DMS153 treated with DMSO at 0.1 percent for 48 hours (cell line): ENCODE measurements around the gene CMSS1.
A peak's percentile ranks its signal among the peaks of the same experiment; 100 is the strongest.

Experiments used
- DNase-seq: peaks from one replicate; lab custom pipeline; 2025; ENCODE audit not compliant: unreplicated experiment; lab: John Stamatoyannopoulos, UW

Gene CMSS1

DNA sequence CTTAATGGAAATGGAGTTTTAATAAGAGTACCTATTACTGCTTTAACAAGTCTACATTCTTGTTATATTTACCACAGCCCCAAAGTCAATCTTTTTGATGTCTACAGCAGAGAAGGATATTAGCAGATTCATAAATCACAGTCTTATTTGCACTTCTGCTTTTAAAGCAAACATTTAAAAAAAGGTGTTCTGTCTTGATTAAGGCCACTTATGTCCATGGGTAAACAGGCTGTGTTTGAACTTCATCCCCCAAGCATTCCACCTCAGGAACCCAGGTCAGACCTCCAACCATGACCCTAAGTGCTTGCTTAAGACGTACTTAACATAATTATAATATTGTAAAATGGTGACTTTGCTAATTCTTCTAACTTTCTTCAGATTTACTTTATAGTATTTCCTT, 113.4 kb downstream of the CMSS1 start:
- DNase-seq = no peak

DNA sequence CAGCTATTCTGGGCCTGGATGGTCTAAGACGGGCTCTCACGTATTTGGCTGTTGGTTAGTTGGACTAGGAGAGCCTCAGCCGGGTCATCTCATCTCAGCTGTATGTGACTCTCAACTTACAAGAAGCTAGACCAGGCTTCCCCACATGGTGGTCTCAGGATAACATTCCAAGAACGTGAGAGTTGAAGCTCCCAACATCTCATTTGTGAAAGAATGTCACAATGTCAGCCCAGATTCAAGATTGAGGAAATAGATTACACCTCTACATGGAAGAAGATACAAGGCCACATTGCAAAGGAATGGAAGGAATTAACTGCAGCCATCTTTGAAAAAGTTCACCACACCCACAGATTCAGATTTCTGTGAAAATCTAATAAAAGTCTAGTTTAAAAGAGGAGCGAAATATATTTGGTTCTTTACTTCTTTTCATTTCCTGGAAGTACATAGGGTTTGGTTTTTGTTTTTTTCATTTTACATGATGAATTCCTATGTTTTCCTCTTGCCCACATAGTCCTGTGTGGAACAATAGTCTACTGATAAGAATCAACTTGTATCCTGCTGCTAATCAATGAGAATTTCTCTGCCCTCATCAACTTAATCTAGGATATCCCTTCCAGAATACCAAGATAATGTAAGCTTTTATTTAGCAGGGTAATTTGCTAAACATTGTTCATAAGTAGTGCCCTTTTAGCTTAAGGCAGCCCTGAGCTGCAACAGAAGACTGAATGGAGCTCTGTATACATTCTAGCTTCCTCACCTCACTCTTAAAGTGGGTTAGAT, 116.5 kb downstream of the CMSS1 start:
- DNase-seq = no peak

DNA sequence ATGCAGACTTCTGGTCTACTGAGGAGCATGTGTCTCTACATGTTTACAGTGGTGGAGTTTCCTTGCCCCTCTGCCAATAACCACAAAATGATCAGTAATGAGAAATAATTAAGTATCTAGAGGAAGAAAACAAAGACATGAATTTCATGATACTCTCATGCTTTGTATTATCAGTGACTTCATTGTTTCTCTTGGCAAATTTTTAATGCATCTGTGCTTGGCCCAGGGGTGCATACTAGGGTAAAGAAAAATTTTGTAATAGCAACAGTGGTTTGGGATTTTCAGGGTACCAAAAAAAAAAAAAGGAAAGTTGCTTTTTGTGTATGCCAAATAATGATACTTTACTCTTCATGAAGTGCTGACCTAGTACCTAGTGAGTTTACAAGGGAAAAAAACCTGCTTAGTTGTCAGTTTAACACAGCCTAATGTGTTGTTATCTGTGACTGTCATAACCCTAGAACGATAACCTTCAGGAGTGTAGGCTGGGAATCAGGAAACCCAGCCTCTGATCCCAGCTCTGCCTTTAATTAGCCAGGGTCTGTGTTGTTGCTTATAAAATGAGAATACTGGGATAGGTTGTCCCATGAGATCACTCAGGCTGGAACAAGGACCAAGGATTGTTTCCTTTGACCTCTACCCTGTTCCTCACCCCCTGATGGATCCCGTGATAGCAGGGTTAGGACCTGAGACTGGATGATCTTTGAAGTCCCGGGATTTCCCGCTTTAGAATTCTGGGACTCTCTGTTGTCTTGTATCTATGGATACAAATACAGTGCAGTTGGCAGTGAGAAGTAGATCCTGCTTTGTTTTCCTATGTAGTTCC, 117.5 kb downstream of the CMSS1 start:
- no peak for DNase-seq

DNA sequence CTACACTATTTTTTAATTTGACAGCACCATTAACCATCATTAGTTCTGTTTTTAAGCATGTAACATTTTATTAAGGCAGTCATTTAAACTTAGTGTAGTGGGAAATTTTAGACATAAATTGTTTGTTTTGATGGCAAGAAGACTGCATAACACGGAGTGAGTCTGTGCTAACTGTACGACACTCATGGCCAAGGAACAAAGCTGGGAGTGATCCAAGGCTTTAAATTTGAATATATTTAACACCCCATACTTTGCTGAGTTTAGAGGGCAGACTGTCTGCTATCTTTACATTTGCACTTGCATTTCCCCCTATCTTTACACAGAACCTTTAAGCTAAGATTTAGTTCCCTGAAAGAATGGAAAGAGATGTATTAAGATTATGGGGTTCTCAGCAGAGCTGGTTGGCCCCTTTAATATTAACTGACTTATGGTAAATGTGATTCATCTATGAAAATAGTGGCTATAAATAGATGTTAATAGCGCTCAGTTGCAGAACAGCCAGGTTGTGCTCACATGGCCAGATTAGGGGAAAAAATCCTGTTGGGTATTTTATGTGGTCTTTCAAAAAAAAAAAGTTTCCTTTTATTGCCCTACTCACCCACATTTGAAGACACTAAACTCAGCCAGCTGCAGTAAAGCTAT, 120.7 kb downstream of the CMSS1 start:
- DNase-seq = no peak

DNA sequence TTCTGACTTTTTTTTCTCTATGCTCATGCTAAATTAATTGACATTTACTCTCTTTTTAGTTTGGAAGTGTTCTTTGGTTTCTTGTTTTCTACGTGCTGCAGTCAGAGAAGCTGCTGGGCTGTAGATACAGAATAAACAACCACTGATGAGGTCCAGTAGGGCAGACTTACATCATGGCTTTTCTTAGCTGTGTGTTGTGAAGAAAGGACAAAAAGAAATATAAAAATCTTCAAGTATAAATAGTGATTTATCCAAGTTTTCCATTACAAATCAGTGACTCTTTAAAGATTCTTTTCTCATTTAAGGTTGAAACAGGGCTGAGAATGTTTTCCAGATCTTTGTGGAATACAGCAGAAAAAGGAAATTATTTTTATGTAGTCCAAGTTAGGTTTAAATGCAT, 122.2 kb downstream of the CMSS1 start:
- DNase-seq = no peak

DNA sequence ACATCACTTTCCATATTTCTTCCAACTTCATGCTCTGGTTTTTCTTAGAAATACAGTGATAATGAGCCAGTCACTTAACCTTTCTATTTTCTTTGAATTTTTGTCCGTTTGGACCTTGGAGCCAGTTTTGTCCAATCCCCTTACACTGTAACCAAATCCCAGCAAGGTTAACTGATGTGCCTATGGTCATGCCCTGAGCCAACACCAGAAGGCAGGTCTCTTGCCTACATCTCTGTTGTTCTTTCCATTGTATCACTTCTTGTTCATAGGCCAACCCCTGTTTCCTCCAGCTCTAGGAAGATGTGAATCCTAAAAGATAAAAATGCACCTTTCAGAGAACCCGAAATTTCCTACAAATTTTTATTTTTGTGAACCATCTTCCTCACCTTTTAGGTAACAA, 122.7 kb downstream of the CMSS1 start:
- DNase-seq = no peak

DNA sequence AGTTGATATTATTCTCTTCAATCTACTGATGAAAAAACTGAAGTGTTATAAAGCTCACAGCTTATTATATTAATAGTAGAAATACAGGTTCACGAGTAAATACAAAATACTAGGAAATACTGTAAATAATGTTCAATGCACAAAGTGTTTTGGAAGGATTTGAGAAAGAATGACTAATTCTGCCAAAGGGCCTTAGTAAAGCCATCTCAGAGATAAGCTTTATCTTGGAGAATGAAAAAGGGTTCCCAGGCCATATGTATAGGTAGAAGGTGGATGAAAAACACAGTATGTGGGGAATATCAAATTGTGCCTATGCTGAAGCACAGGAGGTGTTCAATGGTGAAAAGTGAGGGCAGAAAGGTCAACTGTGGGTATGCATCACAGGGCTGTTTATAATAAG, 123.5 kb downstream of the CMSS1 start:
- no peak for DNase-seq

DNA sequence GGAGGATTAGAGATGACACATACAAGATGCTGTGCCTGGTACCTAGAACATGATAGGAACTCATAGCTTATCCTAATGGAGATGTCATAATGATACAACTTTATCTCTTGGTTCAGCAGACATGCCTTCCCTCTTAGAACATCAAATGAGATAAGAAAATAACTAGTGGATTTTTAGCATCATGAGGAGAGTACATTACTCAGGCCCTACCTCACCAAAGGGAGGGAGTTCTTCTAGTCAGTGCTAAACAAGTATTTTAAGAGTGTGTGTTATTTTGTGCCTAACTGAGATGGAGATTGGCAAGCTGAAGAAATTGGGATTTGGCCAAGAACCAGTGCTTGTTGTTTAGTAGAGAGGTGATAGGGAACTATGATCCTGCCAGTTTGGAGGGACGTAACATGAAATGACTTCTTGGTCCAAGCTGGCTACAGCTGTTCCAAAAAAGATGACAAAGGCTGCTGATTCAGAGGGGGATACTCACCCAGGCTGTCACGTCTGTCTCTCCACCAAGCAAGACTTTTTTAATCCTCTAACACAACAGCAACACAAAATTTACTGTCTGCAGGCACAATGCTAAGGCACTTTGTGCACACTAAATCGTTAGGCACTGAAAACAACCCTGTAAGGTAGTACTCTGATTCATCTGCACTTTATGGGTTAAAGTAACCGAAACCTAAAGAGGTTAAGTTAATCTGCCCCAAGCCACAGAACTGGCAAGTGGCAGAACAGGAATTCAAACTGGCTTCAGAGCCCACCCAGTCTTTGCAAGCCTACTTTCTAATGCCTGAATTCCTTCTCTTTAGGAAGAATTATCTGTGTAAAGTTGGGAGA, 126.5 kb downstream of the CMSS1 start:
- DNase-seq = no peak

DNA sequence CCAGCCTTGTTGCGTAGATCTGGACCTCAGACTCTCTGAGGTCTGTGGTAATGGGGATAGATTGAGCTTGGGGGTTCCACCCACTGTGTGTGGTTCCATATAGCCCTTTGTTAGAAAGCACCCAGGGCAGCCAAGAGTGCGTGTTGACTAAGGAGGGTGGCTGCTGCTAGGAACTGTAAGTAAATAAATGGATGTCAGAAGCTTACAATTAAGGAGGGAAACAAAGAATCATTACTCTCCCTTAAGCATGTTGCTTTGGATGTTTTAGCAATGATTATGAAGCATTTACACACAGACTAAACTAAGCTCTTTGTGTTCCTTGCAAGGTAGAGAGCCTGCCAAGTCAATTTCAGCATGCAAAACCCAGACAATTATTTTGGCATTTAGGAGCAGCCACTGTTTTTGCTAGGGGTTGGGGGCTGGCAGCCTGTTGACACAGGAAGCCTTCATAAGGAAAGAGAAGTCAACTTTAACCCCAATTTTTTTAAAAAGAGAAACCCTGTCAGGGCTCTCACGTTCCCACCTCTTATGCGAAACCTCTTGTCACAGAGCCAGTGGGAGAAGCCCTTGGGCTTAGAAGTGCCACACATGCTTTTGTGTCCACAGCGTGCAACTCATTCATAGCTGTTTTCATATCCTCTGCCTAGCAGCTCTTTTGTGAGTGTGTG, 127.8 kb downstream of the CMSS1 start:
- peak; percentile 30 for DNase-seq

DNA sequence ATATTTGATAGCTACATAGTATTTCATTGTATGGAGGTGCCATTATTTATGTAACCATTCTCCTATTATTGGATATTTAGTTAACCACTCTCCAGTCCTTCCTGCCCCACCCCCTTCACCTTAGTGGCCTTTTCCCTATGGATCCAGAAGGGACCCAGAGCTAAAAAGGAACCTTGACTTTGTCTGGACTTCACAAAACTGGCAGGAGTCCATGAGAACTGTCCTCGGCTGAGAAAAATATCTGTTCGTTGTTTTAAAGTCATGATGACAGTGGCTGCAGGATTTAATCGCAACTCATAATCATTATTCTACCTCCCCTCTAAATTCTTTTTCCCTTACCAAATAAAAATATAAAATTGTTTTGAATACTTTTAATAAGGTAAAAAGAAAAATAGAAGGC, 129.7 kb downstream of the CMSS1 start:
- DNase-seq = no peak

DNA sequence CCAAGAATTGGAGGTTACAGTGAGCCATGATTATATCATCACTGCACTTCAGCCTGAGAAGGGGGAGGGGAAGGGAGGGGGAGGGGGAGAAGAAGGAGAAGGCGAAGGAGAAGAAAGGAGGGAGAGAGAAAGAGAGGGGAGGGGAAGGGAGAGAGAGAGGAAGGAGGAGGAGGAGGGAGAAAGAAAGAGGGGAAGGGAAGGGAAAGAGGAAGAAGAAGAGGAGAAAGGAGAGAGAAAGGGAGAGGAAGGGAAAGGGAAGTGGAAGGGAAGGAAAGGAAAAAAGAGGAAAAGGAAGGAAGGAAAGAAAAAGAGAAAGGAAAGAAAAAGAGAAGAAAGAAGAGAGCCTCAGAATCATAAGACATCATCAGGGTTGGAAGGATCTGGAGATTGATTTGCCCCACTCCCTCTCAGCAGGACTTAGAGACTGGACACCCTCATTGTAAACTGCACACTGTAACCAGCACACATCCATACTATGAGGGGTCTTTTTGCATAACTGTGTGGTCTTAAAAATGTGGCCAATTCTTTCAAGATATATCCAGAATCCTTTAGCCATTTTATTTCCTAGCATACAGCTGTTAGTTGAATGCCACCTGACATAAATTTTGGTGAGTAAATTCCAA, 130.9 kb downstream of the CMSS1 start:
- no peak for DNase-seq

DNA sequence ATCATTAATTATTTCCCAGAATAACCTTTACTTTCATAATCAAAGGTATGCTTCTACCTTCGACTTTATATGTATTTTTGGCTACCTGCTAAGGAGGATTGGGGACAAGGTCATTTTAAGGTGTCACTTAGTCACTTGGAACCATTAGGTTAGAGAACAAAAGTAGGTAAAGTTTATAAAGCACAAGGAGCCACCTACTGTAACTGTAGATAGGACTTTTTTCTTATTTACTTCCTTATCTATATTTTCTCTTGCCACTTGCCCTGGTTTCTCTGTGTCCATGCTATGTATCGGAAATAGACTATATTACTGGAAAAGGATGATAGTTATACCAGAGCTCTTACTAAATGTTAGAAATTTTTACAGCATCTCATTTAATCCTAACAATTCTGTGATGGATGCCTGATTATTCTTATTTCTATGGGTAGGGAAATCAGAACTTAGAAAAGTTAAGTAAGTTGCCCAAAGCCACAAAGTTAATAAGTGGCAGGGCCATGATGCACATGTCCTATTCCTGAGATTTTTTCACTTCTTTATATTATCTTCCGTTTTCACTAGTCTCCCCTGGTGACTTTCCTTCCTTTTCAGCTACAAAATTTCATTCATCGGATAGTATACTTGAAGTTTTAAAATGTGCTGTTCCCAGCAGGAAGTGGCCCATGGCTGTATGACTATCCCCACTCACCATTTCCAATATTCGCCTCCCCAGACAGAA, 132.5 kb downstream of the CMSS1 start:
- DNase-seq = no peak

DNA sequence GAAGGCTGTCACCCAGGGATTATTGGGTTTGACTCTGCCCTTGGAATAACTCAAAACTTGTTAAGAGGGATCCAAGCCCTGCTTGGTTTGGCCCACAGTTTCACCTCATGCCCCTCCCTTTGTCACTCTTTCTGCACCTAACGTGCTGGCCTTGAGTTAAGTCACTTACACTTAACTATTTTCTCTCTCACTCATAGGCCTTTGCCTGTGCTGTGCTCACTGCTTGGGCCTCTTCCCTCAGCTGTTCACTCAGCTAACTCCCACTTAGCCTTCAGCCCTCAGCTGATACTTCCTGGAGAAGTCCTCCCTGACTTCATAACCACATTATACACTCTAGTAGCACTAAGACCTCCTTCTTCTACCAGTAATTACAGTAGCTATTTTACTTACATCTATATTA, 133.3 kb downstream of the CMSS1 start:
- no peak for DNase-seq

DNA sequence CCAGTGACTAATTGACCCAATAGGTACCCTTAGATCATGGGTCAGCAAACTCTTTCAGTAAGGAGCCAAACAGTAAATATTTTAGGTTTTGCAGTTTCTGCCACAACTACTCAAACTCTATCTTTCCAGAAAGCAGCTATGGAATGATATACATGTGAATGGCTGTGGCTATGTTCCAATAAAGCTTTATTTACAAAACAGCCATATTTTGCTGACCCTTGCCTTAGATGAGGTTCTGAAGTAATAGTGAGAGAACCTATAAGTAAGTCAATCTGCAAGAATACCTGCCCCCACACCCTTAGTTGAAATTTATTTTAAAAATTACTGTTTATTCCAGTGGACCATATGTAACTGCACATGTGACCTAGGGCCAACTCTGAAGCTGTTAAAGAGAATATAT, 134.0 kb downstream of the CMSS1 start:
- DNase-seq = no peak

DNA sequence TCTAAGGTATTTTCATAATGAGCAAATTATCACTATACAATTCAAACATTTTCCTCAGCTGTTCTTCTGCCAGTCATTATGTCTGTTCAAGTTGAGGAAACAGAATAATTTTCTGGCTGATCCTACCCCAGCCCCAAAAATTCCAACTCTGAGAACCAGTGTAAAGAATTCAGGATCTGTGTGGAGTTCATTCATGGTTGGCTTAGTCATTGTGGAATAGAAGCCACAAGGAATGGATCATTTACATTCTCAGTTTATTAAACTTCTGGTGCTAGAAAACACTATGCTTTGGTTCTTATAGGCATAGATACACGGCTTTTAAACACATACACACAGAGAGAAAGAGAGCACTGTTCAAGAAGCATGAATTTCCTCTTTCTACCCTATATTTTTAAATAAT, 134.6 kb downstream of the CMSS1 start:
- no peak for DNase-seq

DNA sequence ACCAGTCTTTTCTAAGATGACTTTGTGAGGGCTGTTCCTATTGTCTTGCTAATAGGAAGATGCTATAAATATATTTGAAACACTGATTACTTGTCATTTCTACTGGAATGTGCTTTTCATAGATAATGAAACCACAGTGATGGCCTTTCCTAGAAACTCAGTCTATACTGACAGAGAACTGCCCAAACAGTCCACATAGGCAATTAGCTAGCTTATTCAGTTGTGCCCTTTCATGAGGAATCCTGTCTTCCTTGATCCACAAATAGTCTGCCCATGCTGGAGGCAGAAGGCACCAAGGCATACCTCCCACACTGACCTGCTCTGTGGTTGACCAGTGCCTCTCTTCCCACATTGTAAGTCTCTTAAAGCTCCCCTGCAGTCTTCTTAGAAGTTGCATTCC, 135.9 kb downstream of the CMSS1 start:
- DNase-seq = no peak

DNA sequence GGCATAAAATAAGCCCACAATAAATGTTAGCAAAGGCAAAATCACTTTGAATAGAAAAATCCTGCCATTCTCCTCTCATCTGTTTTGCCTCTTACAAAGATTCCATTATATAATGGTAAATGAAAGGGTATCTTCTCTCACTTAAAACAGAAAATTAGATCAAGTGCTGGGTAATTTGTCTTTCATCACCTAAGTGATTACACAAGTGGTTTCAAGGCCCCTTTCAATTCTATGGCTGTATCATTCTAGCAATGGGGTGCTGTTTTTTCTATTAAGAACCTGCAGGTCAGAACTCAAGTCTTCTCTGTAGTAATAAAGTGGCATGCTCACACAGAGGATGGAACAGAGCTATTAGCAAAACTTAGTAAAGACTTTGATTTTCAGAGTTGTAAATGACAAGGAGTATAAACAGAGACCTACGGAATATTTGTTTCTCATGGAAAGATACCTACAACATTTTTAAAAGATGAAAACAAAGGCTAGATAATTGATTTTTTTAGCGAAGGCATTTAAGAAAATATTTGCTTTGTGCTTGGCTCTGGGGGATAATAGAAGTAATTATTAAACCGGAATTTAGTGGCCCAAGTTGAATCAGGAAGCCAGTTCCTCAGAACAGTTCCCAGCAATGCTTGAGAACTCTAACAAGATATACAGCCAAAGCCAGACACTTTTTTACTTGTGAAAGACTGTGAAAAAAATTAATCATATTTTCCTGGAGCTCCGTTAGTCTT, 137.4 kb downstream of the CMSS1 start:
- no peak for DNase-seq

DNA sequence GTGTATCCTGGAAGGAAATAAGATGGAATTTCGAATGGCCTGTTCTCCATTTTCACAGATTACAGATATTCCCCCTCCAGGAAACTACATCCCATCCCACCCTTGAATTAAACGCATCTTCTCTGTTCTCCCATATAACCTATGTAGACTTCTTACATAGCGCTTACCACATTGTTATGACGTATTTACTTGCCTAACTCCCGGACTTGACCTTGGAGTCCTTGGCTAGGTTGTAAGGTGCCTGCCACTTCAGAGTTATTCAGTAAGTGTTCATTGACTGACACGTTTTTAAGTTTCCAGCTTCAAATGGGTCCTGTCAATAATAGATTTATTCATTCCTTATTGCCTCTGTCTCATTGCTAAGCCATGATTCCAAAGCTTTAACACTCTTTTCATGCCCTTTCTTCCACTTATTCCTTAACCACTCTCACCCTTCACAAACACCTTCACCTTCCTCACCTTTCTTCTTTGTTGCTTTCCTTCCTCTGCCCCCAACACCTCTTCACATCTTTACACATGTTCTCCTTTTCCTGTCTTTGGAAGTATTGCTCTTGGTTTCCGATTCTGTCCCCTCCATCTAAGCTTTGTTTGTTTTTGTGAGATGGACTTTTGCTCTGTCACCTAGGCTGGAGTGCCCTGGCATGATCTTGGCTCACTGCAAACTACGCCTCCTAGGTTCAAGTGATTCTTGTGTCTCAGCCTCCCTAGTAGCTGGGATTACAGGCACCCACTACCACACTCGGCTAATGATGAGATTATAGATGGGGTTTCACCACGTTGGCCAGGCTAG, 138.3 kb downstream of the CMSS1 start:
- no peak for DNase-seq
